ENCODE results near the gene ELL. TPM values are rescaled to one million over a fixed set of nuclear protein-coding genes. Genes with fewer than 3 reads are reported as not detected.
"Not testable (repeated sequence)": the region's sequence is repeated elsewhere in the genome, so short reads cannot be mapped to it uniquely, and the experiment has no call there.

The ELL gene
- polyA plus RNA-seq, 1 of the 3 experiments (the other 2 are of a cell fraction), result 7.4 TPM

DNA sequence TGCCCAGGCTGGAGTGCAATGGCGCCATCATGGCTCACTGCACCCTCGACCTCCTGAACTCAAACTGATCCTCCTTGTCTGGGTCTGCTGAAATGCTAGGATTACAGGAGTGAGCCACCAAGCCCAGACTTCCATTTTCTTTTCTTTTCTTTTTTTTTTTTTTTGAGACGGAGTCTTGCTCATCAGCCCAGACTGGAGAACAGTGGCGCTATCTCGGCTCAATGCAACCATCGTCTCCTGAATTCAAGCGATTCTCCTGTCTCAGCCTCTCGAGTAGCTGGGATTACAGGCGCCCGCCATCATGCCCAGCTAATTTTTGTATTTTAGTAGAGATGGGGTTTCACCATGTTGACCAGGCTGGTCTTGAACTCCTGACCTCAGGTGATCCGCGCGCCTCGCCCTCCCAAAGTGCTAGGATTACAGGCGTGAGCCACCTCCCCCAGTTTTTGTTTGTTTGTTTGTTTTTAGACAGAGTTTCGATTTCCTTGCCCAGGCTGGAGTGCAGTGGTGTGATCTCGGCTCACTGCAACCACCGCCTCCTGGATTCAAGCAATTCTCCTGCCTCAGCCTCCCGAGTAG lies 1.1 kb upstream of the ELL start:
- H3K9me3 ChIP-seq; H3K27me3 ChIP-seq (ENCODE audit: insufficient read depth); DNase-seq; H3K36me3 ChIP-seq (replicated peaks in 1 of 2; ENCODE audit: control insufficient read depth in 1 of 2, insufficient read depth in 2 of 2, low read length in 1 of 2); POLR2A ChIA-PET; H3K9me2 ChIP-seq: not testable (repeated sequence)
- Histone ChIP-seq H3K79me2 (ENCODE audit: insufficient read depth) (peaks cover 37% of the 10 kb centered on the region), H3K9ac (peak overlapping the region; percentile 34; the same call in 1 of the 2 replicates), H2AFZ (ENCODE audit: low read depth) (peak overlapping the region; percentile 52; the same call in 1 of the 2 replicates), H3F3A (replicated peaks; ENCODE audit: insufficient read depth) (peaks cover 17% of the 10 kb centered on the region), H4K20me1 (ENCODE audit: insufficient read depth) (peaks cover 20% of the 10 kb centered on the region), H3K4me1 (ENCODE audit: control insufficient read depth in 1 of 2, insufficient read depth in 2 of 2, low read depth in 1 of 2, low read length in 1 of 2) (peaks cover 4 to 11% of the 10 kb centered on the region in 2 experiments; a peak in 1 of 4 replicates), H3K4me2 (peak overlapping the region; percentile 29; the same call in 1 of the 2 replicates), H3K27ac (ENCODE audit: low read depth in 2 of 2, low read length in 1 of 2) (peak overlapping the region; percentile 14 to 48; a peak in 2 of 4 replicates), H3K4me3 (ENCODE audit: low read depth in 2 of 2, low read length in 1 of 2) (peak overlapping the region in 1 of 2 experiments; percentile 23; a peak in 2 of 4 replicates)
- CTCF ChIA-PET, result interaction anchor here (0.6 to 5.7 kb wide), 8 partner anchors 15 to 73 kb away, joined by 3 to 58 read pairs (median 24); partner anchors contain the start of genes REX1BD and UBA52
- 80% methylated on average over 19 of the region's 19 CpGs for WGBS (ENCODE audit: low lambda C conversion rate)
- 0 out of 2 replicates have a peak, but pooled peaks have one; percentile 63 for TF ChIP-seq YY1 (IDR thresholded peaks at IDR 0.05; ENCODE audit: low read depth)

DNA sequence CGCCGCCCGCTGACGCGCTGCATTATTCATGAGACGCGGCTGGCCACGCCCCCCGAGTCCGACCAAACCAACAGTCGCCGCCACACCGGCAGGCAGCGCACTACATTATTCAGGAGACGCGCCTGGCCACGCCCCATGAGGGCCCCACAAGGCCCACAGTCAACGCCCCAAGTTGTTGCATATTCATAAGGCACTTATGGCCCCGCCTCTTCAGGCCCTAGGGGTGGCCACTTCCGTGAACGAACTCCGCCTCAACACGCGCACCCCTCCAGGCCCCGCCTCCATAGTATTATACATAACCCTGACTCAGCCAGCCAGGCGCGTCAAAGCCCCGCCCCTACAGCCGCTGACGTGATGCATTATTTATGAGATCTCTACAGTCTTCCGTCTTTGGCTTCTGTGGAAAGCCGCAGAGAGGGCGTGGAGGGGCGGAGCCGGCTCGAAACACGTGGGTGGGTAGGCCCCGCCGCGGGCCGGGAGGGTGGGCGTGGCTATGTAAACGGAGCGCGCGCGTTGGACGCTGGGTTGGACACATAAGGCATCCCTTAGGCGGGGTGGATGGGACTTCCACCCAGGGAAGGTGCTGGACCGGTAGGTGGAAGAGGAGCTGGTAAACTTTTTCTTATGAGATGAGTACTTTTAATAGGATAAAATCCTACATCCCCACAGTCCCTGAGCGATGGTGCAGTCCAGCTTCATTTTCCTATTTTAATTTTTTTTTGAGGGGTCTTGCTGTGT lies 423 bp upstream of the ELL start:
- POLR2A ChIA-PET, result interaction anchor here (1.0 kb wide), 1 partner anchor 12 kb away, joined by 5 read pairs; no protein-coding TSS in a partner anchor
- peak; percentile 96 for DNase-seq
- TF ChIP-seq MXI1 (IDR thresholded peaks at IDR 0.05; ENCODE audit: low read depth, low read length), result peak; percentile 88
- no peak for TF ChIP-seq CHD2 (IDR thresholded peaks at IDR 0.05; ENCODE audit: low read length, partially characterized antibody)
- TF ChIP-seq POLR2AphosphoS5 (IDR thresholded peaks at IDR 0.05; ENCODE audit: low read depth, low read length), result peak; percentile 74
- TF ChIP-seq RFX5 (IDR thresholded peaks at IDR 0.05; ENCODE audit: low read length), result no peak
- 0 out of 2 replicates have a peak, but pooled peaks have one; percentile 26 for TF ChIP-seq JUND (IDR thresholded peaks at IDR 0.05)
- no peak for TF ChIP-seq MEF2A (IDR thresholded peaks at IDR 0.05; ENCODE audit: borderline replicate concordance, low read depth)
- 0 out of 2 replicates have a peak, but pooled peaks have one; percentile 38 for TF ChIP-seq TEAD4 (IDR thresholded peaks at IDR 0.05; ENCODE audit: borderline replicate concordance, insufficient read depth)
- TF ChIP-seq, protein P1, sequence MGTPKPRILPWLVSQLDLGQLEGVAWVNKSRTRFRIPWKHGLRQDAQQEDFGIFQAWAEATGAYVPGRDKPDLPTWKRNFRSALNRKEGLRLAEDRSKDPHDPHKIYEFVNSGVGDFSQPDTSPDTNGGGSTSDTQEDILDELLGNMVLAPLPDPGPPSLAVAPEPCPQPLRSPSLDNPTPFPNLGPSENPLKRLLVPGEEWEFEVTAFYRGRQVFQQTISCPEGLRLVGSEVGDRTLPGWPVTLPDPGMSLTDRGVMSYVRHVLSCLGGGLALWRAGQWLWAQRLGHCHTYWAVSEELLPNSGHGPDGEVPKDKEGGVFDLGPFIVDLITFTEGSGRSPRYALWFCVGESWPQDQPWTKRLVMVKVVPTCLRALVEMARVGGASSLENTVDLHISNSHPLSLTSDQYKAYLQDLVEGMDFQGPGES (IDR thresholded peaks at IDR 0.05; ENCODE audit: low read depth, low read length), result no peak
- no peak for TF ChIP-seq EZH2phosphoT487 (IDR thresholded peaks at IDR 0.05; ENCODE audit: borderline replicate concordance, low read depth)
- TF ChIP-seq TAF1 (IDR thresholded peaks at IDR 0.05; ENCODE audit: borderline replicate concordance, low read depth, low read length), result peak; percentile 57; the same call in 1 of the 2 replicates
- no peak for TF ChIP-seq GATA2 (CRISPR knock-in tag; IDR thresholded peaks at IDR 0.05)
- peak; percentile 61 for TF ChIP-seq NRF1 (IDR thresholded peaks at IDR 0.05; ENCODE audit: low read depth, low read length)
- TF ChIP-seq REST (IDR thresholded peaks at IDR 0.05; ENCODE audit: low read depth, low read length), result no peak
- no peak for TF ChIP-seq RCOR1 (IDR thresholded peaks at IDR 0.05; ENCODE audit: low read length)
- TF ChIP-seq ELF1 (IDR thresholded peaks at IDR 0.05), result peak; percentile 85
- TF ChIP-seq FOXM1 (IDR thresholded peaks at IDR 0.05; ENCODE audit: low read depth), result no peak
- no peak for TF ChIP-seq EP300 (IDR thresholded peaks at IDR 0.05; ENCODE audit: borderline replicate concordance in 1 of 2, low read depth in 1 of 2, low read length in 1 of 2)
- no peak for TF ChIP-seq SMC3 (IDR thresholded peaks at IDR 0.05; ENCODE audit: low read depth, low read length)
- no peak; the same call in 1 of the 2 replicates for TF ChIP-seq YY1 (IDR thresholded peaks at IDR 0.05; ENCODE audit: low read depth)
- no peak; the same call in 1 of the 2 replicates for TF ChIP-seq TCF12 (IDR thresholded peaks at IDR 0.05)

More for the DNA sequence above, 423 bp upstream of the ELL start:
- Histone ChIP-seq H3K27me3 (ENCODE audit: insufficient read depth) (no peaks in the 10 kb centered on the region), H3K4me1 (ENCODE audit: control insufficient read depth in 1 of 2, insufficient read depth in 2 of 2, low read depth in 1 of 2, low read length in 1 of 2) (peaks cover 4 to 11% of the 10 kb centered on the region in 2 experiments; a peak in 1 of 4 replicates), H2AFZ (ENCODE audit: low read depth) (peak overlapping the region; percentile 52; the same call in 1 of the 2 replicates), H3K27ac (ENCODE audit: low read depth in 2 of 2, low read length in 1 of 2) (peak overlapping the region; percentile 48 to 95; a peak in 2 of 4 replicates), H3K9me3 (no peaks in the 10 kb centered on the region), H3K9me2 (no peaks in the 10 kb centered on the region), H3K79me2 (ENCODE audit: insufficient read depth) (peaks cover 44% of the 10 kb centered on the region), H3K36me3 (replicated peaks in 1 of 2; ENCODE audit: control insufficient read depth in 1 of 2, insufficient read depth in 2 of 2, low read length in 1 of 2) (no peaks in the 10 kb centered on the region), H3K4me3 (ENCODE audit: low read depth in 2 of 2, low read length in 1 of 2) (peak overlapping the region in 1 of 2 experiments; percentile 73; a peak in 2 of 4 replicates), H3K4me2 (peak overlapping the region; percentile 29; the same call in 1 of the 2 replicates), H4K20me1 (ENCODE audit: insufficient read depth) (peaks cover 27% of the 10 kb centered on the region), H3F3A (replicated peaks; ENCODE audit: insufficient read depth) (peaks cover 17% of the 10 kb centered on the region), H3K9ac (peak overlapping the region; percentile 96; the same call in 1 of the 2 replicates)
- CTCF ChIA-PET, result interaction anchor here (0.6 to 5.7 kb wide), 12 partner anchors 8 to 72 kb away, joined by 3 to 58 read pairs (median 14); partner anchors contain the start of genes REX1BD and UBA52
- 1% methylated on average over 39 of the region's 51 CpGs for WGBS (ENCODE audit: low lambda C conversion rate)
